ENCODE results near the gene EMP1. TPM values are rescaled to one million over a fixed set of nuclear protein-coding genes. Genes with fewer than 3 reads are reported as not detected.

EMP1 gene
- polyA plus RNA-seq = 0.22 and 0.33 TPM in 2 replicates
- polyA minus RNA-seq = 0.69 and 1.2 TPM in 2 replicates

- Histone ChIP-seq H3K4me2 (ENCODE audit: low read length) (no peak within 1 kb of the TSS), H2AFZ (ENCODE audit: low read depth, low read length) (no peak within 1 kb of the TSS), H3K36me3 (ENCODE audit: insufficient read depth, low read length) (no peaks in the 10 kb centered on the region), H3K27ac (ENCODE audit: low read length) (no peak within 1 kb of the TSS), H3K9me3 (ENCODE audit: low read length) (no peaks in the 10 kb centered on the region), H3K79me2 (replicated peaks; ENCODE audit: insufficient read depth, low read length) (no peaks in the 10 kb centered on the region), H3F3A (ENCODE audit: insufficient read depth, low read length, poor library complexity, severe bottlenecking) (no peaks in the 10 kb centered on the region), H3K27me3 (ENCODE audit: insufficient read depth, low read depth, low read length) (no peaks in the 10 kb centered on the region), H3K9me2 (ENCODE audit: insufficient read depth, low read length) (no peaks in the 10 kb centered on the region), H3K4me3 (ENCODE audit: low read length) (no peak within 1 kb of the TSS), H4K20me1 (ENCODE audit: insufficient read depth) (no peaks in the 10 kb centered on the region), H3K9ac (ENCODE audit: low read length) (no peak within 1 kb of the TSS)
- TF ChIP-seq SMC3 (conservative IDR thresholded peaks at IDR 0.05; ENCODE audit: poor library complexity) (no peak), EP300 (conservative IDR thresholded peaks at IDR 0.05; ENCODE audit: poor library complexity, severe bottlenecking) (no peak), POLR2AphosphoS5 (IDR thresholded peaks at IDR 0.05) (no peak)
Measured at GRCh38 chr12:13196130-13196921, at the start of gene EMP1. TSS of gene EMP1 (plus strand) at chr12:13196726. CDS start at chr12:13211511, 14,785 bp downstream.

GRCh38 chr12:13147688-13148484 is 48.6 kb upstream of the EMP1 start:
- H3K27ac ChIP-seq (ENCODE audit: low read length) = no peak overlapping the region
- no peaks in the 10 kb centered on the region for H4K20me1 ChIP-seq (ENCODE audit: insufficient read depth)
- H3K4me2 ChIP-seq (ENCODE audit: low read length) = no peak overlapping the region
- no peaks in the 10 kb centered on the region for H3K27me3 ChIP-seq (ENCODE audit: insufficient read depth, low read depth, low read length)
- no peak overlapping the region for H3K4me3 ChIP-seq (ENCODE audit: low read length)
- H3F3A ChIP-seq (ENCODE audit: insufficient read depth, low read length, poor library complexity, severe bottlenecking) = no peaks in the 10 kb centered on the region
- no peak overlapping the region for H3K9ac ChIP-seq (ENCODE audit: low read length)
- no peaks in the 10 kb centered on the region for H3K9me2 ChIP-seq (ENCODE audit: insufficient read depth, low read length)
- TF ChIP-seq EZH2 (IDR thresholded peaks at IDR 0.05; ENCODE audit: borderline replicate concordance, insufficient read depth, low read length, poor library complexity, severe bottlenecking) (no peak), EP300 (conservative IDR thresholded peaks at IDR 0.05; ENCODE audit: poor library complexity, severe bottlenecking) (no peak), CTCF (IDR thresholded peaks at IDR 0.05; ENCODE audit: poor library complexity, severe bottlenecking) (no peak), POLR2AphosphoS5 (IDR thresholded peaks at IDR 0.05) (no peak), MXI1 (conservative IDR thresholded peaks at IDR 0.05; ENCODE audit: poor library complexity, severe bottlenecking) (no peak), TAF1 (IDR thresholded peaks at IDR 0.05; ENCODE audit: low read depth) (no peak), RAD21 (conservative IDR thresholded peaks at IDR 0.05) (no peak), SMC3 (conservative IDR thresholded peaks at IDR 0.05; ENCODE audit: poor library complexity) (no peak)
- TF ChIP-seq, protein P1, sequence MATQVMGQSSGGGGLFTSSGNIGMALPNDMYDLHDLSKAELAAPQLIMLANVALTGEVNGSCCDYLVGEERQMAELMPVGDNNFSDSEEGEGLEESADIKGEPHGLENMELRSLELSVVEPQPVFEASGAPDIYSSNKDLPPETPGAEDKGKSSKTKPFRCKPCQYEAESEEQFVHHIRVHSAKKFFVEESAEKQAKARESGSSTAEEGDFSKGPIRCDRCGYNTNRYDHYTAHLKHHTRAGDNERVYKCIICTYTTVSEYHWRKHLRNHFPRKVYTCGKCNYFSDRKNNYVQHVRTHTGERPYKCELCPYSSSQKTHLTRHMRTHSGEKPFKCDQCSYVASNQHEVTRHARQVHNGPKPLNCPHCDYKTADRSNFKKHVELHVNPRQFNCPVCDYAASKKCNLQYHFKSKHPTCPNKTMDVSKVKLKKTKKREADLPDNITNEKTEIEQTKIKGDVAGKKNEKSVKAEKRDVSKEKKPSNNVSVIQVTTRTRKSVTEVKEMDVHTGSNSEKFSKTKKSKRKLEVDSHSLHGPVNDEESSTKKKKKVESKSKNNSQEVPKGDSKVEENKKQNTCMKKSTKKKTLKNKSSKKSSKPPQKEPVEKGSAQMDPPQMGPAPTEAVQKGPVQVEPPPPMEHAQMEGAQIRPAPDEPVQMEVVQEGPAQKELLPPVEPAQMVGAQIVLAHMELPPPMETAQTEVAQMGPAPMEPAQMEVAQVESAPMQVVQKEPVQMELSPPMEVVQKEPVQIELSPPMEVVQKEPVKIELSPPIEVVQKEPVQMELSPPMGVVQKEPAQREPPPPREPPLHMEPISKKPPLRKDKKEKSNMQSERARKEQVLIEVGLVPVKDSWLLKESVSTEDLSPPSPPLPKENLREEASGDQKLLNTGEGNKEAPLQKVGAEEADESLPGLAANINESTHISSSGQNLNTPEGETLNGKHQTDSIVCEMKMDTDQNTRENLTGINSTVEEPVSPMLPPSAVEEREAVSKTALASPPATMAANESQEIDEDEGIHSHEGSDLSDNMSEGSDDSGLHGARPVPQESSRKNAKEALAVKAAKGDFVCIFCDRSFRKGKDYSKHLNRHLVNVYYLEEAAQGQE (IDR thresholded peaks at IDR 0.05; ENCODE audit: borderline replicate concordance) = no peak
- no peaks in the 10 kb centered on the region for H3K36me3 ChIP-seq (ENCODE audit: insufficient read depth, low read length)
- no peaks in the 10 kb centered on the region for H3K79me2 ChIP-seq (replicated peaks; ENCODE audit: insufficient read depth, low read length)
- H3K9me3 ChIP-seq (ENCODE audit: low read length) = no peaks in the 10 kb centered on the region
- no peak overlapping the region for H2AFZ ChIP-seq (ENCODE audit: low read depth, low read length)
